H1 (cell line): ENCODE data around the gene MRTFA. TPM values are rescaled to one million over a fixed set of nuclear protein-coding genes. Genes with fewer than 3 reads are reported as not detected.

Experiments used
- CTCF ChIA-PET: fragments of 300-600 bp; sonication (Branson Sonifier 250); formaldehyde crosslinking; loops from one replicate; lab custom pipeline; 2021; ENCODE audit not compliant: partially characterized antibody; lab: Charles Lee
- POLR2A ChIA-PET: fragments of 300-600 bp; sonication (Branson Sonifier 250); formaldehyde crosslinking; loops from one replicate; lab custom pipeline; 2021; ENCODE audit warnings: inconsistent platforms; ENCODE audit not compliant: partially characterized antibody; lab: Charles Lee
- DNase-seq, 2 experiments: peaks; one replicate each; pipeline versions ENCODE4 v3.0.0 to v3.0.0-alpha.2; 2010 to 2022; ENCODE audit warnings: low spot score in 2 of 2, low read depth in 1 of 2, mixed read lengths in 1 of 2
- FAIRE-seq: peaks from 2 replicates; lab custom pipeline; 2011; peaks lifted over from hg19 to GRCh38; lab: Jason Lieb, UNC
- H2AFZ ChIP-seq: 2 replicates; pipeline ENCODE4 v1.8.1; 2012; ENCODE audit warnings: low read length, inconsistent platforms
- H2AK5ac ChIP-seq: 2 replicates; pipeline ENCODE4 v1.6.1; 2013; ENCODE audit warnings: low read depth, low read length
- H2BK120ac ChIP-seq: replicated peaks from 2 replicates; pipeline ENCODE3; 2013; ENCODE audit warnings: low read depth, low read length, inconsistent platforms
- H2BK12ac ChIP-seq: 2 replicates; pipeline ENCODE4 v1.6.1; 2013; ENCODE audit warnings: low read depth, low read length
- H2BK15ac ChIP-seq: 2 replicates; pipeline ENCODE4 v1.6.1; 2013; ENCODE audit warnings: low read length
- H2BK20ac ChIP-seq: 2 replicates; pipeline ENCODE4 v1.6.1; 2013; ENCODE audit warnings: low read length
- H2BK5ac ChIP-seq: 2 replicates; pipeline ENCODE4 v1.6.1; 2013; ENCODE audit warnings: low read depth, low read length
- H3K14ac ChIP-seq: 2 replicates; pipeline ENCODE4 v1.6.1; 2013; ENCODE audit warnings: inconsistent platforms; ENCODE audit not compliant: insufficient read length
- H3K18ac ChIP-seq: 2 replicates; pipeline ENCODE4 v1.6.1; 2013; ENCODE audit warnings: low read length; ENCODE audit errors: extremely low read depth
- H3K23ac ChIP-seq: 2 replicates; pipeline ENCODE4 v1.6.1; 2013; ENCODE audit warnings: inconsistent platforms; ENCODE audit not compliant: insufficient read length
- H3K23me2 ChIP-seq: 2 replicates; pipeline ENCODE4 v1.6.1; 2013; ENCODE audit warnings: low read depth, low read length
- H3K27ac ChIP-seq: 2 replicates; pipeline ENCODE4 v1.6.1; 2011; ENCODE audit warnings: low read depth, low read length, inconsistent platforms
- H3K27me3 ChIP-seq, 4 experiments: replicated peaks in 1 of 4; 1 replicate in 1 of 4; 2 replicates in 3 of 4; pipeline versions ENCODE4 v1.6.1 to v1.8.1; 2011 to 2013; ENCODE audit warnings: low read length in 3 of 4, mild to moderate bottlenecking in 3 of 4, inconsistent platforms in 2 of 4, mixed read lengths in 2 of 4, moderate library complexity in 1 of 4; ENCODE audit not compliant: control insufficient read depth in 3 of 4, insufficient read depth in 3 of 4; ENCODE audit errors: extremely low read depth in 1 of 4
- H3K36me3 ChIP-seq, 4 experiments: 2 replicates each; pipeline versions ENCODE4 v1.6.1 to v1.8.1; 2011 to 2013; ENCODE audit warnings: mild to moderate bottlenecking in 4 of 4, low read length in 3 of 4, moderate library complexity in 2 of 4, control low read depth in 1 of 4, inconsistent platforms in 1 of 4; ENCODE audit not compliant: insufficient read depth in 4 of 4, control insufficient read depth in 2 of 4
- H3K4ac ChIP-seq: replicated peaks from 2 replicates; pipeline ENCODE3; 2013; ENCODE audit warnings: low read length, low read depth, mixed read lengths, inconsistent platforms; ENCODE audit not compliant: insufficient read length
- H3K4me1 ChIP-seq, 4 experiments: replicated peaks in 1 of 4; 1 replicate in 1 of 4; 2 replicates in 3 of 4; pipeline versions ENCODE4 v1.6.1 to v1.8.1; 2011 to 2013; ENCODE audit warnings: low read length in 3 of 4, inconsistent platforms in 2 of 4, mixed read lengths in 1 of 4; ENCODE audit not compliant: insufficient read depth in 4 of 4, control insufficient read depth in 3 of 4
- H3K4me2 ChIP-seq, 2 experiments: 2 replicates each; pipeline versions ENCODE4 v1.6.1 to v1.8.1; 2011 to 2013; ENCODE audit warnings: low read depth in 2 of 2, low read length in 2 of 2, control low read depth in 1 of 2, inconsistent platforms in 1 of 2, mild to moderate bottlenecking in 1 of 2; ENCODE audit not compliant: insufficient read depth in 1 of 2
- H3K4me3 ChIP-seq, 4 experiments: fragments of 200-600, 300-600 bp in 1 of 4; sonication (generic), shearing (Covaris generic), sonication (Bioruptor Twin) in 1 of 4; 2 replicates each; pipeline versions ENCODE4 v1.5.1 to v1.8.1; 2011 to 2016; ENCODE audit warnings: low read length in 4 of 4, low read depth in 3 of 4, control low read depth in 2 of 4, inconsistent platforms in 2 of 4, mild to moderate bottlenecking in 2 of 4, mixed read lengths in 1 of 4, moderate library complexity in 1 of 4; ENCODE audit not compliant: insufficient read depth in 2 of 4; ENCODE audit errors: extremely low read depth in 1 of 4
- H3K56ac ChIP-seq: replicated peaks from 2 replicates; pipeline ENCODE3; 2013; ENCODE audit warnings: low read depth, mild to moderate bottlenecking, mixed read lengths, low read length, inconsistent platforms; ENCODE audit not compliant: insufficient read length
- H3K79me1 ChIP-seq: 2 replicates; pipeline ENCODE4 v1.6.1; 2013; ENCODE audit warnings: low read depth, low read length, control low read depth
- H3K79me2 ChIP-seq, 2 experiments: 2 replicates each; pipeline versions ENCODE4 v1.6.1 to v1.8.1; 2012 to 2013; ENCODE audit warnings: low read length in 2 of 2, mild to moderate bottlenecking in 2 of 2, inconsistent platforms in 1 of 2; ENCODE audit not compliant: insufficient read depth in 2 of 2, control insufficient read depth in 1 of 2
- H3K9ac ChIP-seq, 4 experiments: replicated peaks in 1 of 4; 1 replicate in 1 of 4; 2 replicates in 3 of 4; pipeline versions ENCODE4 v1.6.1 to v1.8.1; 2011 to 2013; ENCODE audit warnings: low read depth in 3 of 4, low read length in 3 of 4, control low read depth in 2 of 4, mild to moderate bottlenecking in 2 of 4, moderate library complexity in 2 of 4, inconsistent platforms in 1 of 4; ENCODE audit errors: extremely low read depth in 1 of 4
- H3K9me3 ChIP-seq, 2 experiments: 2 replicates each; pipeline versions ENCODE4 v1.6.1 to v1.8.1; 2012 to 2013; ENCODE audit warnings: mild to moderate bottlenecking in 2 of 2, moderate library complexity in 2 of 2, control low read depth in 1 of 2, inconsistent platforms in 1 of 2, low read depth in 1 of 2, low read length in 1 of 2, mixed read lengths in 1 of 2; ENCODE audit not compliant: insufficient read depth in 2 of 2
- H4K20me1 ChIP-seq, 2 experiments: replicated peaks in 1 of 2; 2 replicates each; pipeline versions ENCODE3 to v1.8.1; 2011 to 2013; ENCODE audit warnings: inconsistent platforms in 2 of 2, low read length in 2 of 2, mild to moderate bottlenecking in 1 of 2; ENCODE audit not compliant: insufficient read depth in 2 of 2, control insufficient read depth in 1 of 2
- H4K5ac ChIP-seq: 2 replicates; pipeline ENCODE4 v1.6.1; 2013; ENCODE audit warnings: low read length, low read depth, mixed read lengths, inconsistent platforms; ENCODE audit not compliant: insufficient read length
- H4K8ac ChIP-seq: 2 replicates; pipeline ENCODE4 v1.8.0; 2013; ENCODE audit warnings: mild to moderate bottlenecking, moderate library complexity, low read length, inconsistent platforms; ENCODE audit not compliant: insufficient read depth; ENCODE audit errors: extremely low read depth
- H4K91ac ChIP-seq: replicated peaks from 2 replicates; pipeline ENCODE3; 2013; ENCODE audit warnings: low read length, mixed read lengths, inconsistent platforms; ENCODE audit not compliant: insufficient read length
- CBX8 ChIP-seq: fragments of 300-800, 300-1000 bp; sonication (generic); IDR thresholded peaks from 2 replicates; pipeline ENCODE4 v1.7.1; 2016; ENCODE audit warnings: low read depth, low read length, borderline replicate concordance
- KDM1A ChIP-seq: fragments of 200-600, 300-600 bp; sonication (generic); IDR thresholded peaks from 2 replicates; pipeline ENCODE4 v1.7.1; 2016; ENCODE audit warnings: mild to moderate bottlenecking, low read length, borderline replicate concordance
- KDM4A ChIP-seq: IDR thresholded peaks from one replicate; pipeline ENCODE4 v1.7.1; 2012; ENCODE audit warnings: low read depth, mild to moderate bottlenecking, moderate library complexity, low read length, inconsistent platforms; ENCODE audit not compliant: severe bottlenecking
- POLR2A ChIP-seq, 2 experiments: IDR thresholded peaks; 1 replicate in 1 of 2; 2 replicates in 1 of 2; pipeline ENCODE4 v1.6.1; 2011; ENCODE audit warnings: low read depth in 2 of 2, low read length in 2 of 2, mild to moderate bottlenecking in 2 of 2; ENCODE audit errors: control extremely low read depth in 1 of 2
- SUZ12 ChIP-seq: fragments of 200-600 bp; sonication (generic); IDR thresholded peaks from 2 replicates; pipeline ENCODE4 v1.6.1; 2012; ENCODE audit warnings: mild to moderate bottlenecking, inconsistent platforms, low read length, moderate library complexity, mixed read lengths
- TAF1 ChIP-seq: IDR thresholded peaks from 2 replicates; pipeline ENCODE4 v1.6.1; 2011; ENCODE audit warnings: mild to moderate bottlenecking, low read depth, low read length
- WGBS, 2 experiments: shearing (Covaris generic) in 1 of 2; methylation state at CpG; one replicate each; pipeline versions ENCODE4 v1.1.6 to v1.1.7; 2013 to 2015; ENCODE audit warnings: low lambda C conversion rate in 2 of 2, mixed read lengths in 2 of 2, inconsistent platforms in 1 of 2, low coverage in 1 of 2, missing lambda C conversion rate in 1 of 2; ENCODE audit not compliant: insufficient replicate concordance in 2 of 2, insufficient coverage in 1 of 2, insufficient read length in 1 of 2; ENCODE audit errors: extremely low coverage in 1 of 2, missing lambda C conversion rate in 1 of 2; 5-methylcytosine and 5-hydroxymethylcytosine counted together
- polyA plus RNA-seq, 7 experiments: library from polyadenylated mRNA; depleted of rRNA in 3 of 7; stranded (reverse) in 5 of 7; unstranded in 2 of 7; fragments of >200 nt in 5 of 7; fragments of 200-250 nt in 2 of 7; gene quantifications; 1 replicate in 5 of 7; 2 replicates in 1 of 7; 4 replicates in 1 of 7; pipeline versions ENCODE4 v1.2.1 to v1.2.3, GENCODE V29; 2011 to 2013; ENCODE audit warnings: missing spikeins in 2 of 7, mixed read lengths in 2 of 7
- total RNA-seq: library from RNA; stranded (reverse); fragmentation: NEBNext Ultra II Directional; extraction: Animal tissue kit (Norgen Biotek cat#: 25700); gene quantifications from 2 replicates; pipeline ENCODE4 v1.2.1, GENCODE V29; 2021
- TF ChIP-seq, protein P1 (sequence below): IDR thresholded peaks from 2 replicates; pipeline ENCODE4 v1.6.1; 2012; ENCODE audit warnings: low read length, inconsistent platforms

MRTFA gene
- total and polyA plus RNA-seq, 2 of the 8 experiments (the other 6 are each of a cell fraction or from before 2014, with no cell fraction given): 5.4 to 37.9 TPM

GRCh38 chr22:40463017-40463631, 173.4 kb downstream of the MRTFA start:
- no peak overlapping the region for H3K9ac ChIP-seq
- ChIA-PET POLR2A (no interaction called here), CTCF (interaction anchor here (1.1 to 1.9 kb wide), 3 partner anchors 19 to 25 kb away, joined by 3 to 5 read pairs (median 5); no protein-coding TSS in a partner anchor)
- no peaks in the 10 kb centered on the region for H3K36me3 ChIP-seq
- H3K4me1 ChIP-seq: no peaks in the 10 kb centered on the region
- no peak overlapping the region for H2AFZ ChIP-seq
- no peak overlapping the region for H3K56ac ChIP-seq
- whole genome bisulfite sequencing, 2 experiments: 85 to 100% methylated on average over 1 to 13 of the region's 13 CpGs
- no peak overlapping the region for H4K91ac ChIP-seq
- no peaks in the 10 kb centered on the region for H4K20me1 ChIP-seq
- H2BK120ac ChIP-seq: no peak overlapping the region
- H3K23me2 ChIP-seq: no peaks in the 10 kb centered on the region
- H3K9me3 ChIP-seq: no peaks in the 10 kb centered on the region
- H3K18ac ChIP-seq: no peak overlapping the region
- H3K79me2 ChIP-seq: no peaks in the 10 kb centered on the region
- H3K79me1 ChIP-seq: no peaks in the 10 kb centered on the region; the same call in 1 of the 2 replicates
- FAIRE-seq (no peak), DNase-seq (no peak)
- TF ChIP-seq KDM4A (no peak), CBX8 (no peak), TAF1 (no peak), SUZ12 (no peak), KDM1A (no peak), POLR2A (IDR thresholded peaks at IDR 0.05; ENCODE audit: control extremely low read depth in 1 of 2, low read depth in 2 of 2, low read length in 2 of 2) (no peak)
- TF ChIP-seq, protein P1, sequence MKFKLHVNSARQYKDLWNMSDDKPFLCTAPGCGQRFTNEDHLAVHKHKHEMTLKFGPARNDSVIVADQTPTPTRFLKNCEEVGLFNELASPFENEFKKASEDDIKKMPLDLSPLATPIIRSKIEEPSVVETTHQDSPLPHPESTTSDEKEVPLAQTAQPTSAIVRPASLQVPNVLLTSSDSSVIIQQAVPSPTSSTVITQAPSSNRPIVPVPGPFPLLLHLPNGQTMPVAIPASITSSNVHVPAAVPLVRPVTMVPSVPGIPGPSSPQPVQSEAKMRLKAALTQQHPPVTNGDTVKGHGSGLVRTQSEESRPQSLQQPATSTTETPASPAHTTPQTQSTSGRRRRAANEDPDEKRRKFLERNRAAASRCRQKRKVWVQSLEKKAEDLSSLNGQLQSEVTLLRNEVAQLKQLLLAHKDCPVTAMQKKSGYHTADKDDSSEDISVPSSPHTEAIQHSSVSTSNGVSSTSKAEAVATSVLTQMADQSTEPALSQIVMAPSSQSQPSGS: no peak
- H3K4ac ChIP-seq: no peak overlapping the region
- H3K4me2 ChIP-seq: no peak overlapping the region
- no peak overlapping the region for H3K4me3 ChIP-seq
- no peak overlapping the region for H2BK15ac ChIP-seq
- no peaks in the 10 kb centered on the region for H3K27me3 ChIP-seq
- H3K27ac ChIP-seq: no peak overlapping the region
- no peak overlapping the region for H2AK5ac ChIP-seq
- no peak overlapping the region for H4K5ac ChIP-seq
- H2BK5ac ChIP-seq: no peak overlapping the region
- H4K8ac ChIP-seq: no peak overlapping the region
- no peak overlapping the region for H2BK12ac ChIP-seq
- H3K14ac ChIP-seq: no peak overlapping the region
- no peak overlapping the region for H3K23ac ChIP-seq
- no peak overlapping the region for H2BK20ac ChIP-seq
